ENCODE data around the gene PGAP6. TPM values are rescaled to one million over a fixed set of nuclear protein-coding genes. Genes with fewer than 3 reads are reported as not detected.

The PGAP6 gene
- total and polyA plus RNA-seq, 2 of the 8 experiments (the other 6 are each of a cell fraction or from before 2014, with no cell fraction given), result 86.8 to 364 TPM

DNA sequence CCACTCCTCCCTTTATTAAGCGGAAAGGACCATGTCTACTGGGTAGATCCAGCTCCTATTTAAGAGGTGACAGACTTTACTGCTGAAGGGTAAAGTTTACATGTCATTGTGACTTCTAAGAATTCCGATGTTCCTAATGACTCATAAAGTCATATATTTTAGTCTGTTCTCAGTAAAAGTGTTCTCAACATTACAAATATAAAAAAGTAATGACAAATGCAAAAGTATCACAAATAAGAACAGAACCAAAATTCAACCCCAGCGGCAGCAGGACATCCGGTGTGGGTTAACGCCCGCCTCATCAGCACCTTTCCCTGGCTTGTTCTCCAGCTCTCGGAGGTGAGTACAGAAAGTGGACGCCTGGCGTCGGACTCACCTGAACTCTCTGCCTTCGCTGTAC, 36.0 kb downstream of the PGAP6 start (continued):
- TF ChIP-seq, protein P1, sequence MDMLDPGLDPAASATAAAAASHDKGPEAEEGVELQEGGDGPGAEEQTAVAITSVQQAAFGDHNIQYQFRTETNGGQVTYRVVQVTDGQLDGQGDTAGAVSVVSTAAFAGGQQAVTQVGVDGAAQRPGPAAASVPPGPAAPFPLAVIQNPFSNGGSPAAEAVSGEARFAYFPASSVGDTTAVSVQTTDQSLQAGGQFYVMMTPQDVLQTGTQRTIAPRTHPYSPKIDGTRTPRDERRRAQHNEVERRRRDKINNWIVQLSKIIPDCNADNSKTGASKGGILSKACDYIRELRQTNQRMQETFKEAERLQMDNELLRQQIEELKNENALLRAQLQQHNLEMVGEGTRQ (IDR thresholded peaks at IDR 0.05; ENCODE audit: low read length), result no peak
- TF ChIP-seq NANOG (IDR thresholded peaks at IDR 0.05; ENCODE audit: insufficient read depth, low read depth, low read length, poor library complexity, severe bottlenecking) (no peak), RXRA (IDR thresholded peaks at IDR 0.05; ENCODE audit: insufficient read depth, low read depth, low read length) (no peak), SIX5 (IDR thresholded peaks at IDR 0.05; ENCODE audit: low read depth, low read length) (no peak)

All from H1 (cell line).